Fibroblast of skin of scalp (primary cell): ENCODE data around the gene ZBTB16.

Source experiments
- DNase-seq: peaks from one replicate; pipeline ENCODE4 v3.0.0-alpha.2; 2013

ZBTB16 gene

DNA sequence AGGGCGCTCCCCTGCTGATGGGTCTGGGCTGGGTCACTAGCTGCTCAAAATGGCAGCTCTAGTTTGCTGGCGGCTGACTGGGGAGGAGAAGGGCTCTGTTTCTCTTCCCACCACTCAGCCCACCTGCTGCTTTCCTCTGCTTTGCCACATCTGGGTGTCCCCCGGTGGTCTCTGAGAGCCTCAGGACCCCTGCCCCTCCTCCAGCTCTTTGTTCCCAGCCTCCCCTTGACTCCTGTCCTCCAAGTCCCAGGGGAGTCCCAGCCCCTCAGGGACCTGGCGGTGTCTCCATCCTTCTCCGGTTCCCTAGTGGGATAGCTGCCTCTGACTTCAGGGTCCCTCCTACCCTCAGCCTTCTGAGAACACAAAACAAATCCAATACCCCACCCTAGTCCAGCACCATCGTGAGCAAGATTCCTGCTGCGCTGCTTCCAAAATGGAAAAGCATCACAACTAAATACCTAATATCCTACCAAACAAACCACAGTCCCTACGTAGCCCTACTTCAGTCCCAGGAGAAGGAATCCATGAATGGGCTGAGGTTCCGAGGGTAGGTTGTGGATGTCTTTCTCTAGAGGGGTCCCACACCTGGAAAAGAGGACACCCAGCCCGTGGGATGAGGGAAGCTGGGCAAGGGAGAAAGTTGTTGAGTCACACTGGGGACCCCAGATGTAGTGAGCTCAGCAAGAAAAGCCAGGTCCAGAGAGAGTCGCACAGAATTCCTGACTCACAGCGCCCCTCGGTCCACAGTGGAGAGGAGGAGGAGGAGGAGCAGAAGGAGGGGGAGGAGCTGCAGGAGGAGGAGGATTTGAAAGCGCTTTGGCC, 191.7 kb downstream of the ZBTB16 start:
- no peak for DNase-seq

DNA sequence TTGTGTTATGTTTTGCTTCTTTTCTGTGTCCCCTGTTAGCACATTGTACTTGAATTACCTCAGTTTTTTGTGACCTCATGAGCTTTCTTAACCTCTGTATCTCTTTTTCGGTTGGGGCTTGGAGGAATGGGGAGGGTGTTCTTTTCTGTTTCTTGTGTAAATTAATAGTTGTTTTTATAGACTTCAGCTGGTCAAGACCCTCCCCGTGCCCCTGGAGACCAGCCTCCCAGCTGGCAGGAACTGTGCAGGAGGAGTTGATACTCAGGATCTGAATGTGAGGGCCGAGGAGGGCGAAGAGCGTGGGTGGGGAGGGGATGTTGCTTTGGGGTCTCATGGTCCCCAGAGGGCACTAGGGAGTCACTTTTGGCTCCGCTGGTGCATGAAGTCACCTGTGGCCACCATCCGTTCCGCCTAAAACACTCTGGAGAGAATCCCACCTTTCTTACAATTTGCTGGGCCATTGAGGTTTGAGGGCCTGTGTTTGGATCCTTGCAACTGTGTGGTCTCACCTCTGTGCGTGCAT, 192.4 kb downstream of the ZBTB16 start:
- no peak for DNase-seq

DNA sequence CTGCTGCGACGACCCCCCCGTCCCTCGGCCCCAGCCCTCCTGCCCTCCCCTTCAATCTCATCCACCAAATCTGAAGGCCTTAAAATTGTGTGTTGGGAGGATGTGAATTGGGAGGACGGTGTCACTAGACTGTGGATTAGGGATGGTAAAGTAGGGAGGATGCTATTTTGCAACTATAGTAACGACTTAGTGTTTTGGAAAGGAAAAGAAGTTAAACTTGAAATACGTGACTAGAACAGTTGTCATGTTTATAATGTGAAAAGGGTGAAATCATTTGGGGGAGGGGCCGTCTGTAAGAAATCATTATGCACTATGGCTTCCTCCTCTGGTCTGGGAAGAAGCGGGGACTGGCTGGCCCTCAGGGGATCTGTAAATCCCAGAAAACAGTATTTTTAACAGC, 193.3 kb downstream of the ZBTB16 start:
- no peak for DNase-seq

GRCh38 chr11:114253771-114254170, 194.3 kb downstream of the ZBTB16 start:
- DNase-seq, result no peak

DNA sequence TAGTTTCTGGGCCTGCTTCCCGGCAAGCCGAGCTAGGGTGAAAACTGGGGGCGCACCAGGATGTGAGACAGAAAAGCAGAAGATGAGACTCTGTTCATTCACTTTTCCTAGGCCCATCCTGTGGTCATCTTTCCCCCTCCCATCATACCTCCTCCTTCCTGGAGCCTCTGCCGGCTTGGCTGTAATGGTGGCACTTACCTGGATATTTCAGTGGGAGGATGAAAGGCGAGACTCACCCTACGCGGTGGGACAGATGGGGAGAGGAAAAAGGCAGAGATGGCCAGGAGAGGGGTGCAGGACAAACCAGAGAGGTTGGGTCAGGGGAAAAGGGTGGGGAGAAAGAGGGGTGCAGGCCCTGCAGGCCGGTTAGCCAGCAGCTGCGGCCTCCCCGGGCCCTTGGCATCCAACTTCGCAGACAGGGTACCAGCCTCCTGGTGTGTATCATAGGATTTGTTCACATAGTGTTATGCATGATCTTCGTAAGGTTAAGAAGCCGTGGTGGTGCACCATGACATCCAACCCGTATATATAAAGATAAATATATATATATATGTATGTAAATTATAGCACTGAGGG, 195.1 kb downstream of the ZBTB16 start:
- no peak for DNase-seq

DNA sequence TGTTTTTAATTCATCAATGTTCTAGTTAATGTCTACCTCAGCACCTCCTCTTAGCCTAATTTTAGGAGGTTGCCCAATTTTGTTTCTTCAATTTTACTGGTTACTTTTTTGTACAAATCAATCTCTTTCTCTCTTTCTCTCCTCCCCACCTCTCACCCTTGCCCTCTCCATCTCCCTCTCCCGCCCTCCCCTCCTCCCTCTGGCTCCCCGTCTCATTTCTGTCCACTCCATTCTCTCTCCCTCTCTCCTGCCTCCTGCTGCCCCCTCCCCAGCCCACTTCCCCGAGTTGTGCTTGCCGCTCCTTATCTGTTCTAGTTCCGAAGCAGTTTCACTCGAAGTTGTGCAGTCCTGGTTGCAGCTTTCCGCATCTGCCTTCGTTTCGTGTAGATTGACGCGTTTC, 195.8 kb downstream of the ZBTB16 start:
- DNase-seq, result no peak

DNA sequence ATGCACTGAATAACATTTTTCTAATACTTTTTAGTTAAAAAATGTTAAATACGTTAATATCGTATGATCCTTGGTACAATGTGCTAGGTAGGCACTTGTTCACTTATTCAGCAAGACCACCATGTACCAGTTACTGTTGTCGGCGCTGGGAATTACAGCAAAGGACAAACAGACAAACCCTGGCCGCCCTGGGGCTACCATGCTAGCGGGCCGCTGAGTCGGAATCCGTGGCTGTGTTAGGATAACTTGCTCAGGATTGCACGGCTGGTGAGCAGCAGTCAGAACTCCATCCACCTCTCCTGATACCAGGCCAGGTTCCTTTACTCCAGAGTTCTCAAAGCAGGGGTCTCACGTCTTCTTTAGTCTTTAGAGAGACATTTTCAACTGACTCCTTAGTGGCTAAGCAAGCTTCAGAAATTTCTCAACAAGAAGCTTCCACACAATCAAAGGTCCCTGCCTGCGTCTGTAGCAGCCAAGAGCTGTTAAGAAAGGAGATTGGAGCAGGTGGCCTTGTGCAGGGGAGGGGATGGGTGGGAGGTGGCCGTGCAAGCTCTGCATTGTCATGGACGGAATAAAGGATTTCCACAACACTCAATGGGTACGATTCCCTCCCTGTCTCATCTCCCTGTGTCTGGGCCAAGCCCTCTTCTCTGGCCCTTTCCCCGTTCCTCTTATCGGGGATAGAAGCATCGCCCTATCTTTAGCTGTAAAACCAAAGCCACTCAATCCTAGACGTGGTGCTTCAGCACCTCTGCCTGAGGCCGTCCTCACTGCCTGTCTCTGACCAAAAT, 196.9 kb downstream of the ZBTB16 start:
- DNase-seq, result no peak

GRCh38 chr11:114256967-114257286, 197.4 kb downstream of the ZBTB16 start:
- DNase-seq, result no peak

DNA sequence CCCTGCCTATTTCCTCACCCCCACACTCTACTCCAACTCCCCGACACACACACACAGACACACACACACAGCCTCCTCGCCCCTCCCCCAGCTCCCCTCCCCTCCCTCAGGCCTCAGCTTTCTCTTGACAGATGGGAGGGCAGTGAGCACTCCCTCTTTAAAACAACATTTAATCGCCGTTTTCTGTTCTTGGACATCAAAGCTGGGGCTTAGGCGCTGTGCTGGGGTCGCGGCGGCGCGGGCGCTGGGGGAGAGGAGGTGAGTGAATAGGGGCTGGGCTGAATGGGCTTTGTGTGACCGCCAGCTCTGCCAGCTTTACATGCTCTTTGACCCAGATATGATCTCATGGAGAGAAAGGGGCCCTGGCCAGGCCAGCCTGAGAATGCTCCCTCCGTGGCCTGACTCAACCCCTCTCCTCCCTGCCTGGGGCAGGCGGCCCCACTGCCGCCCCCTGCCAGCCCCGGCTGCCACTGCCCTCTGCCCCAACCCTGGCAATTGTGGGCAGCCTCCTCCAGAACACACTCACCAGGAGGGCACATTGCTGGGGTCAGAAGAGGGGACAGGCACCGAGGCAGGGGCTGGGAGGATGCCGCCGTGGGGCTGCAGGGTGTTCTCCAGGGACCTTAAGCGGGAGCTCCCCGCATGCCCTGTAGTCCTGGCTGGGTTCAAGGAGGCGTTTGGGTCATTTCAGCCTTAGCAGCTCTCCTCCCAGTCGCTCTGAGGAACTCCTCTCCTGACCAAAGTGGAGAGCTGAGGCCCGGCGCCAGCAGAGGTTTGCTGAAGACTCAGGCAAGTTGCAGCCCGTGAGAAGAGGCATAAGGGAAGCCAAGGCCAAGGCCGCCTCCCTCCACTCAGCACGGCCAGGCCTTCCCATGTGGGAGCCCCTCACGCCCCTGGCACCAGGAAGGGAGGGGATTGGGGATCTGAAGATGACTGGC, 198.4 kb downstream of the ZBTB16 start:
- no peak for DNase-seq

DNA sequence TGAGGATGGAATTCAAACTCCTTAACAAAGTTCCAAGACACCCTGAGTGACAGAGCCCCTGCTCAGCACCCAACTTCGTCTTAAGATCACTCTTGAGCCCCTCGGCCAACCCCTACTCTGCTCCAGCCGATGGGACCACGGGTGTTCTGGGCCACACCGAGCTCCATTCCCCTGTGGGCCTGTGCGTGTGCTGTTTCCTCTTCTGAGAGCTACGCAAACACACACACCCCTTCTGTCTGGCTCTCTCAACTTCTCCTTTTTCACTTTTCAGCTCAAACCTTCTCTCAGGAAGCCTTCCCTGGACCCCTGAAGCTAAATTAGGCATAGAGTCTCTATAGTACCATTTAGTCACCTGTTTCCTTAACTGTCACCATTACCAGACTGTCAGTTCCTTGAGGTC, 199.2 kb downstream of the ZBTB16 start:
- DNase-seq, result no peak

- DNase-seq, result no peak
Measured at GRCh38 chr11:114259124-114259526, 199.6 kb downstream of the ZBTB16 start.

GRCh38 chr11:114259551-114259983, 200.1 kb downstream of the ZBTB16 start:
- no peak for DNase-seq

DNA sequence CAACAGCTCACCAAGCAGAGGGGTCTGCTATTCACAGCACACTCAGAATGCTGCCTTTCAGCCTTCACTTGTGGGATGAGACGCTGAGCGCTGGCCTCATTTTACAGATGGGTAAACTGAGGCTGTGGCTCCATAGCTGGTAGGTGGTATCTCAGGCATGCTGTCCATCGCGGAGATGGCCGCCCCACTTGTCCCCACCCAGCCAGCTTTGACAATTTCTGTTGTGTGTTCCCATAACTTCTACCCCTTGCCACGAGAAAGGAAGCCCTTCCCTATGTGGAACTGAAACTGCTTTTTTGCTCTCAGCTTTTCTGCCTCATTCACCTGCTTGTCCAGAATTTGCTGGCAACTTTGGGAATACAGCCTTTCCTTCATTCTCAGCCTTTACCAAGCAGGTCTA, 200.6 kb downstream of the ZBTB16 start:
- no peak for DNase-seq

DNA sequence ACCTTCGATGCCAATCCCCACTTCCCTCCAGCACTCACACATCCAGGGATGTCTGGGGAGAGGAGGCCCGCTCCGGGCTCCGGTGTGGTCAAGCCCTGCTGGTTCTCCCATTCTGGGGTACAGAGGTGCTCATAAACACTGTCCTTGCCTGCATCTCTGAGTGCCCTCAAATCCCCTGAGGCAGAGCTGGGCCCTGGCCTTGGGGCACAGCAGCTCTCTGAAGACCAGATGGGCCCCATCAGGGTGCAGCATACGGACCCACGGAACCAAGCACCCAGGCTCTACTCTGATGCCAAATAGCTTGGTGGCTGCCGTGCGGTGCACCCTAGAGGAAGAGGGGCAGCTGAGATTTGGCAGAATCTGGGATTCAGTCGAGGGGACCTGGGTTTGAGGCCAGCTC, 201.0 kb downstream of the ZBTB16 start:
- DNase-seq, result no peak

DNA sequence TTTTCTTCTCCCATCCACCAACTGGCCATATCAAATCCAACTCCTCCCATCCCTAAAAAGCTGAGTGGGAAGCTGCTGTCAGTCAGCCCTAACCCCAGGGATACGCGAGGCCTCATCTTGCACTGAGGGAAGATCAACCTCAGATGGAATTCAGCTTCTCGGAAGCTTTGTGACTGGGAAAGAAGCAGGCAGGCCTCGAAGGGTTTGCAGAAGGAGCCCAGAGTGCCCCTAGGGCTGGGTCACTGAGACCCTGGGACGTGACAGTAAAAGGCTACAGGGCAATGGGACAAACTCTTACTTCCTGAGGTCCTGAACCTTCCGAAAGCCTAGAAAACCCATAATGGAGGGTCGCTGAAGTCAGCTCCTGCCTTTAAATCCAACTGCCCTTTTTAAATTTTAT, 202.3 kb downstream of the ZBTB16 start:
- DNase-seq, result no peak

DNA sequence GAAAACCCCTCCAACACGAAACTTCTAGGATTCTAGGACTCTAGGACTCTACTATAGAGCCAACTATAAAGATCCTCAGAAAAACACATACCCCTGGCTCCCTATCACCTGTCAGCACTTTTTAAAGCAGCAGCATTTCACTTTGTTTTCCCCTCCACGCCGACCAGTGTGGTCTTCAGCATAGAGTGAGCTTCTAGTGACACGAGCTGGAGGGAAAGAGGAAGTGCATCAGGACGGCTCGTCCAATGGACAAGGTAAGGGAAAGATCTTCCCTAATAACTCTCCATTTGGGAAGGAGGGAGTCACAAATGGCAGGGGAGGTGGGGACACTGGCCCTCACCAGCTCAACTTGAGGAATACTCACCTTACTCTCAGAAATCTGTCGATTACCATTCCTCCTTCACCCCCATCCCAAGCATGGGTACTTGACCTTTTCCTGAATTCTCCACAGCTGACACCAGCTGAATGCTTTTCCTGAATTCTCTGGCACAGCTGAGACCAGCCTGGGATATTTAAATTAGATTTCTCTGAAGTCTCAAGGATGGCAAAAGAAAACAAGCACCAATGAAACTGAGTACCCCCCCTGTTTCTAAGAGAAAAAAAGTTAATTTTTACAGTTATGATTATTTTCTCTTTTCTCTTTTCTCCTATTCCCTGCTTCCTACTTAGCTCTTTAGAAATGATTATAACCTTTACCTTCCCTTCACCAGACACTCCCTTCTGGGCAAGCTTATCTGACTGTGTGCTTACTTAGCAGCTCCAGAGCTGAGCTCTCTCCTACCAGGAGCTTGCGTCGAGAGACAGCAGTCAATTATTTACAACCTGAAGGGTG, 203.4 kb downstream of the ZBTB16 start:
- peak; percentile 59 for DNase-seq

- DNase-seq, result no peak
Measured at GRCh38 chr11:114263513-114264170, 204.1 kb downstream of the ZBTB16 start.

DNA sequence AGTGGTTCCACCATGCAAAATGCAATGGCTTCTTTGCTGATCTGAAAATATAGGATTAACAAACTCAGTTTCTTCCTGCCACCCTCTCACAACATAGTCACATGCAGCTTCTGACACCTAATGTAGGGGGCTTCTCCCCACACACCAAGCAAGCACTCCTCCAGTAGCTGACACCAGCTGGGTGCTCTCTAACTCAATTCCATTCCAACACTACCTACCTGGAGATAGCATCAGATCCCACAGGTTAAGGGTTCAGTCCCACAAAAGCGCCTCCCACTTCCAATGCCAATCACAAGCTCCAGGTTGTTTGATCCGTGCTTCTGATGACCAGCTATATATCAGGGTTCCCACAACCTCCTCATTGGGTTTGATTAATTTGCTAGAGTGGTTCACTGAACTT, 204.9 kb downstream of the ZBTB16 start:
- DNase-seq, result no peak

DNA sequence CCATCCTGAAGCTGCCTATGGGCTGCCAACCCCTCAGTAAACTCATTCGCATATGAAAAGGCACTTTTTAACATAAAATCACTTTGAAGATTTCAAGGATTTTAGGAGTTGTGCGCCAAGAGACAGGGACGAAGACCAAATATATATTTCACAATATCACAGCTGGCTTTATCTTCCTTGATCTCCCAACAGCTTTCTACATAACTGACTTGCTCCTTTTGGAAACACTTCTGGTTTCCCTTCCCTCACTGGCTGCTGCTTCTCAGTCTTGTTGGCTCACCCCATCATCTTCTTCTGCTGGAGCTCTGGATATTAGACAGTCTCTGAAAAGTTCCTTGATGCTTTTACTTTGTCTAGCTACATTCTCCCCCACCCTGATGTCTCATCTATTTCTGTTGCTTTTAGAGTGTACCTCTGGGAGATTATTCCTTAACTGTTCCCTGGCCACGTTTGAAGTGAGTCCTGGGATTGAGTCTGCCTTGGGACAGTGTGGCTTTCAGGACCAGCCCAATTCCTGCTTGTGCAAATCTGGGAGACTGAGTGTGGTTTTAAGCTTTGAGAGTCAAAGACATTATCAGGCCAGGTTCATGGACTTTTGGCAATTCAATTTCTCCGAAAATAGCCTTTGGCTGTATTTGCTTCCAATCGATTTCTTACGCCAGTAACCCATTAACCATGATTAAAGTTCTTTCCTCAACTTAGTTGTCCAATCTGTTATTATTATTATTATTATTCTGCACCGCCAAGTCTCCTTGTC, 205.8 kb downstream of the ZBTB16 start:
- DNase-seq, result no peak

DNA sequence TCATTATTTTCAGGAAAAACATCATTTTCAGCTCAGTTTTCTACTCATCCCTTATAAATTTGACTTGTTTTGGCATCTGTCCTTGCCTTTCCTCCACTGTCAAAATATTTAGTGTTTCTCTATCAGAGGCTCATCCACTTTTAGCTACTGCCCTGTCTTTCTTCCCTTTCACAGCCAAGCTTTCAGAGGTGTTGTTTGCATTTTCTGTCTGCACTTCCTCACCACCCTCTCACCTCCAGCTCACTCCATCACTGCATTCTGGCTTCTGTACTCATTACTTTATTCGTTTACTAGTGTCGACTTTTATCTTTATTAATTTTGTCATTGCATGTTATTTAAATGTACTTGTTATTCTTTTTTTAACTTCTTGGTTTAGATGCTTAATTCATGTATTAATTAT, 210.0 kb downstream of the ZBTB16 start:
- DNase-seq, result no peak
